ENCODE data around the gene CD109. TPM values are rescaled to one million over a fixed set of nuclear protein-coding genes. Genes with fewer than 3 reads are reported as not detected.

CD109 gene
- total and polyA plus RNA-seq, 10 donors: 0.17 to 6.9 (median 3.8) TPM

- Histone ChIP-seq H3K4me1 (peaks cover 0 to 15% (median 6%) of the 10 kb centered on the region in 6 donors), H3K36me3 (no peaks in the 10 kb centered on the region)
Observed at GRCh38 chr6:73743081-73743480, 47.1 kb downstream of the CD109 start.

GRCh38 chr6:73743556-73743955 is 47.6 kb downstream of the CD109 start:
- H3K36me3 ChIP-seq: no peaks in the 10 kb centered on the region
- no peak overlapping the region for H3K27ac ChIP-seq
- no peak overlapping the region for H3K4me3 ChIP-seq
- H3K4me1 ChIP-seq: peaks cover 0 to 18% (median 6%) of the 10 kb centered on the region in 6 donors
- H3K27me3 ChIP-seq (replicated peaks in 1 of 7): no peaks in the 10 kb centered on the region
- TF ChIP-seq CTCF (IDR thresholded peaks at IDR 0.05 in 8 of 11, conservative IDR thresholded peaks at IDR 0.05 in 3 of 11) (no peak), POLR2AphosphoS5 (IDR thresholded peaks at IDR 0.05) (no peak), POLR2A (IDR thresholded peaks at IDR 0.05) (no peak)
- no peak for DNase-seq
- H3K9me3 ChIP-seq: no peaks in the 10 kb centered on the region
- 83 to 93% (median 85%) methylated on average over 3 of the region's 3 CpGs for WGBS, 5 donors
- intact Hi-C loops (cut with DNase I; ENCODE audit: low total_unique reads): no loop called here

More at GRCh38 chr6:73743081-73743480, 47.1 kb downstream of the CD109 start:
- Histone ChIP-seq H3K4me3 (no peak overlapping the region), H3K27ac (no peak overlapping the region), H3K9me3 (no peaks in the 10 kb centered on the region), H3K27me3 (replicated peaks in 1 of 7) (no peaks in the 10 kb centered on the region)
- intact Hi-C loops (cut with DNase I; ENCODE audit: low total_unique reads): no loop called here
- DNase-seq: no peak
- WGBS, 5 donors: 78 to 92% (median 84%) methylated on average over 3 of the region's 3 CpGs
- TF ChIP-seq CTCF (IDR thresholded peaks at IDR 0.05 in 8 of 11, conservative IDR thresholded peaks at IDR 0.05 in 3 of 11): no peak
- TF ChIP-seq POLR2A (IDR thresholded peaks at IDR 0.05): no peak
- no peak for TF ChIP-seq POLR2AphosphoS5 (IDR thresholded peaks at IDR 0.05)

GRCh38 chr6:73746787-73747186 is 50.8 kb downstream of the CD109 start:
- Histone ChIP-seq H3K9me3 (no peaks in the 10 kb centered on the region), H3K4me3 (no peak overlapping the region), H3K36me3 (no peaks in the 10 kb centered on the region), H3K4me1 (peaks cover 0 to 19% (median 3%) of the 10 kb centered on the region in 6 donors), H3K27ac (peak overlapping the region in 3 of 8 donors; percentile 10 to 50 (median 28)), H3K27me3 (replicated peaks in 1 of 7) (no peaks in the 10 kb centered on the region)
- DNase-seq: no peak
- TF ChIP-seq CTCF (IDR thresholded peaks at IDR 0.05 in 8 of 11, conservative IDR thresholded peaks at IDR 0.05 in 3 of 11) (no peak), POLR2A (IDR thresholded peaks at IDR 0.05) (no peak), POLR2AphosphoS5 (IDR thresholded peaks at IDR 0.05) (no peak)
- intact Hi-C loops (cut with DNase I; ENCODE audit: low total_unique reads): no loop called here
- WGBS, 5 donors: 83 to 96% (median 91%) methylated on average over 1 of the region's 1 CpG

GRCh38 chr6:73747289-73747688 is 51.3 kb downstream of the CD109 start:
- Histone ChIP-seq H3K27me3 (replicated peaks in 1 of 7) (no peaks in the 10 kb centered on the region), H3K9me3 (no peaks in the 10 kb centered on the region), H3K4me3 (peak overlapping the region in 2 of 8 donors; percentile 6 to 41), H3K4me1 (peaks cover 0 to 19% (median 3%) of the 10 kb centered on the region in 6 donors), H3K36me3 (no peaks in the 10 kb centered on the region), H3K27ac (peak overlapping the region in 3 of 8 donors; percentile 10 to 50 (median 28))
- TF ChIP-seq POLR2AphosphoS5 (IDR thresholded peaks at IDR 0.05): no peak
- no peak for TF ChIP-seq POLR2A (IDR thresholded peaks at IDR 0.05)
- no peak for TF ChIP-seq CTCF (IDR thresholded peaks at IDR 0.05 in 8 of 11, conservative IDR thresholded peaks at IDR 0.05 in 3 of 11)
- DNase-seq: no peak
- intact Hi-C loops (cut with DNase I; ENCODE audit: low total_unique reads): no loop called here
- 19 to 39% (median 32%) methylated on average over 2 of the region's 2 CpGs for WGBS, 5 donors
